GM12878 (cell line): ENCODE data around the gene PFKFB3. TPM values are rescaled to one million over a fixed set of nuclear protein-coding genes. Genes with fewer than 3 reads are reported as not detected.
A peak's percentile ranks its signal among the peaks of the same experiment; 100 is the strongest.

ENCODE experiments used
- ATAC-seq: fragments of 200-7000 bp; cut with Tn5 transposase; 3 replicates; pipeline ENCODE4 v1.9.1; 2020; ENCODE audit warnings: mild to moderate bottlenecking, moderate library complexity
- BruUV-seq: library from RNA; stranded (reverse); fragments of 400-500 nt; replicated peaks from 2 replicates; lab custom pipeline; 2021; lab: Mats Ljungman, UMichigan
- CTCF ChIA-PET: fragments of 300-600 bp; sonication (Branson Sonifier 250); formaldehyde crosslinking; extraction: SDS; loops from one replicate; lab custom pipeline; 2021; ENCODE audit warnings: inconsistent platforms; lab: Yijun Ruan, JAX
- POLR2A ChIA-PET: fragments of 350-600 bp; formaldehyde crosslinking; extraction: SDS; loops from one replicate; lab custom pipeline; 2021; ENCODE audit warnings: inconsistent platforms; lab: Charles Lee
- RAD21 ChIA-PET: fragments of 300-600 bp; sonication (Branson Sonifier 250); formaldehyde crosslinking; loops from one replicate; lab custom pipeline; 2023; ENCODE audit warnings: antibody characterized with exemption; ENCODE audit not compliant: unreplicated experiment; lab: Charles Lee
- SMC1A ChIA-PET: fragments of 300-600 bp; sonication (Branson Sonifier 250); formaldehyde crosslinking; loops from one replicate; lab custom pipeline; 2023; ENCODE audit not compliant: unreplicated experiment, uncharacterized antibody; lab: Charles Lee
- DNase-seq: peaks from one replicate; pipeline ENCODE4 v3.0.0-alpha.2; 2011; ENCODE audit warnings: low read depth, low spot score
- FAIRE-seq: peaks from 3 replicates; lab custom pipeline; 2011; peaks lifted over from hg19 to GRCh38; lab: Jason Lieb, UNC
- H2AFZ ChIP-seq: 2 replicates; pipeline ENCODE4 v1.6.0; 2011; ENCODE audit warnings: low read depth, low read length, control low read depth; ENCODE audit not compliant: control insufficient read depth
- H3K27ac ChIP-seq: 2 replicates; pipeline ENCODE4 v1.5.1; 2011; ENCODE audit warnings: control low read depth; ENCODE audit not compliant: control insufficient read depth, insufficient read depth
- H3K27me3 ChIP-seq, 2 experiments: replicated peaks in 1 of 2; 2 replicates each; pipeline versions ENCODE4 v1.6.0 to v1.6.1; 2011; ENCODE audit warnings: low read length in 1 of 2; ENCODE audit not compliant: control insufficient read depth in 2 of 2, insufficient read depth in 2 of 2
- H3K36me3 ChIP-seq, 2 experiments: 2 replicates each; pipeline ENCODE4 v1.5.1; 2011; ENCODE audit warnings: low read length in 1 of 2; ENCODE audit not compliant: control insufficient read depth in 2 of 2, insufficient read depth in 2 of 2
- H3K4me1 ChIP-seq: 2 replicates; pipeline ENCODE4 v1.6.1; 2011; ENCODE audit warnings: mild to moderate bottlenecking, low read length, moderate library complexity, mixed read lengths; ENCODE audit not compliant: control insufficient read depth, insufficient read depth
- H3K4me2 ChIP-seq: 2 replicates; pipeline ENCODE4 v1.6.0; 2011; ENCODE audit warnings: control low read depth; ENCODE audit not compliant: control insufficient read depth, insufficient read depth
- H3K4me3 ChIP-seq: fragments of 200-600 bp; sonication (generic); 2 replicates; pipeline ENCODE4 v1.5.1; 2016
- H3K79me2 ChIP-seq: 2 replicates; pipeline ENCODE4 v1.6.0; 2011; ENCODE audit warnings: low read length; ENCODE audit not compliant: control insufficient read depth, insufficient read depth
- H3K9ac ChIP-seq: 2 replicates; pipeline ENCODE4 v1.8.0; 2011; ENCODE audit warnings: low read length, control low read depth, mixed read lengths; ENCODE audit not compliant: control insufficient read depth, insufficient read depth
- H3K9me3 ChIP-seq: replicated peaks from 3 replicates; pipeline ENCODE4 v1.5.1; 2011; ENCODE audit warnings: mild to moderate bottlenecking, low read length; ENCODE audit not compliant: control insufficient read depth, insufficient read depth
- H4K20me1 ChIP-seq: 2 replicates; pipeline ENCODE4 v1.6.0; 2011; ENCODE audit not compliant: control insufficient read depth, insufficient read depth
- BHLHE40 ChIP-seq, 2 experiments: fragments of 450-650 bp in 1 of 2; IDR thresholded peaks; 2 replicates each; pipeline ENCODE4 v1.6.1; 2011 to 2017; ENCODE audit warnings: low read depth in 2 of 2, borderline replicate concordance in 1 of 2, improper control_type of control experiment in 1 of 2, low read length in 1 of 2, mild to moderate bottlenecking in 1 of 2
- CHD1 ChIP-seq: IDR thresholded peaks from 2 replicates; pipeline ENCODE4 v1.6.1; 2012; ENCODE audit warnings: low read depth, low read length, improper control_type of control experiment
- E4F1 ChIP-seq: fragments of 450-650 bp; IDR thresholded peaks from 2 replicates; pipeline ENCODE4 v1.6.1; 2018; ENCODE audit warnings: borderline replicate concordance, mild to moderate bottlenecking; ENCODE audit not compliant: partially characterized antibody
- HDAC6 ChIP-seq: fragments of 200-600 bp; sonication (generic); IDR thresholded peaks from one replicate; pipeline ENCODE4 v1.8.0; 2017; ENCODE audit warnings: antibody characterized with exemption; ENCODE audit not compliant: unreplicated experiment
- IKZF1 ChIP-seq: fragments of 450-650 bp; conservative IDR thresholded peaks from 2 replicates; pipeline ENCODE4 v1.6.1; 2017; ENCODE audit warnings: antibody characterized with exemption, mild to moderate bottlenecking
- IKZF2 ChIP-seq, 2 experiments: fragments of 450-650 bp; IDR thresholded peaks; 2 replicates each; pipeline ENCODE4 v1.6.1; 2017; ENCODE audit warnings: mild to moderate bottlenecking in 2 of 2, moderate library complexity in 2 of 2
- IRF5 ChIP-seq: fragments of 450-650 bp; IDR thresholded peaks from 2 replicates; pipeline ENCODE4 v1.6.1; 2017; ENCODE audit warnings: borderline replicate concordance
- JUND ChIP-seq: IDR thresholded peaks from 2 replicates; pipeline ENCODE4 v1.6.1; 2012; ENCODE audit warnings: low read depth, mild to moderate bottlenecking, low read length, improper control_type of control experiment, moderate library complexity
- KAT2A ChIP-seq: conservative IDR thresholded peaks from 2 replicates; pipeline ENCODE4 v1.6.1; 2011; ENCODE audit warnings: low read depth, low read length; ENCODE audit not compliant: control insufficient read depth
- KLF5 ChIP-seq: fragments of 450-650 bp; IDR thresholded peaks from 2 replicates; pipeline ENCODE4 v1.6.1; 2014; ENCODE audit warnings: mild to moderate bottlenecking; ENCODE audit not compliant: partially characterized antibody
- NR2C2 ChIP-seq: IDR thresholded peaks from 2 replicates; pipeline ENCODE4 v1.6.1; 2011; ENCODE audit warnings: borderline replicate concordance, low read depth; ENCODE audit not compliant: control insufficient read depth, insufficient read length
- NR2F1 ChIP-seq: fragments of 450-650 bp; conservative IDR thresholded peaks from 2 replicates; pipeline ENCODE4 v1.6.1; 2017; ENCODE audit warnings: mild to moderate bottlenecking
- RAD21 ChIP-seq: IDR thresholded peaks from 2 replicates; pipeline ENCODE4 v1.6.1; 2011; ENCODE audit warnings: mild to moderate bottlenecking, low read depth, low read length, moderate library complexity; ENCODE audit not compliant: insufficient read depth
- RAD51 ChIP-seq: fragments of 450-650 bp; IDR thresholded peaks from 2 replicates; pipeline ENCODE4 v1.6.1; 2016; ENCODE audit warnings: moderate library complexity, mild to moderate bottlenecking, inconsistent platforms
- SMAD1 ChIP-seq: fragments of 450-650 bp; IDR thresholded peaks from 2 replicates; pipeline ENCODE4 v1.6.1; 2018; ENCODE audit warnings: mild to moderate bottlenecking, low read depth; ENCODE audit not compliant: partially characterized antibody
- SMARCA5 ChIP-seq: fragments of 450-650 bp; IDR thresholded peaks from 2 replicates; pipeline ENCODE4 v1.6.1; 2017; ENCODE audit warnings: mild to moderate bottlenecking
- SPI1 ChIP-seq: IDR thresholded peaks from 2 replicates; pipeline ENCODE4 v1.6.1; 2011; ENCODE audit warnings: low read depth, mild to moderate bottlenecking, low read length, moderate library complexity, borderline replicate concordance; ENCODE audit not compliant: insufficient read depth
- TCF12 ChIP-seq: IDR thresholded peaks from 2 replicates; pipeline ENCODE4 v1.6.1; 2011; ENCODE audit warnings: low read depth, mild to moderate bottlenecking, low read length
- YBX1 ChIP-seq: fragments of 450-650 bp; IDR thresholded peaks from 2 replicates; pipeline ENCODE4 v1.6.1; 2016; ENCODE audit warnings: antibody characterized with exemption
- WGBS: methylation state at CpG from one replicate; pipeline ENCODE4 v1.1.6; 2016; ENCODE audit warnings: low lambda C conversion rate; ENCODE audit not compliant: insufficient replicate concordance, insufficient coverage; ENCODE audit errors: missing lambda C conversion rate; 5-methylcytosine and 5-hydroxymethylcytosine counted together
- in situ Hi-C: fragments of 300-500 bp; cut with MboI; formaldehyde crosslinking; loops from 9 replicates; pipeline ENCODE4 v1.14.3; 2018; ENCODE audit warnings: mixed read lengths
- intact Hi-C: fragments of 100-400 bp; cut with micrococcal nuclease; formaldehyde crosslinking; loops from one replicate; pipeline ENCODE4 v1.14.2; 2022; ENCODE audit not compliant: unreplicated experiment
- polyA plus RNA-seq, 11 experiments: library from polyadenylated mRNA; depleted of rRNA in 4 of 11; unstranded in 6 of 11; stranded (reverse) in 5 of 11; fragments of >200 nt; fragmentation: Nextera tagmentation in 4 of 11; fragmentation: Illumina TruSeq in 1 of 11; extraction: Ambion mirVana in 4 of 11; extraction: Trizol in 1 of 11; gene quantifications; 1 replicate in 1 of 11; 2 replicates in 10 of 11; pipeline versions ENCODE4 v1.2.1 to v1.2.3, GENCODE V29; 2011 to 2016; ENCODE audit warnings: inconsistent platforms in 2 of 11, missing spikeins in 2 of 11, low read depth in 1 of 11
- total RNA-seq, 4 experiments: library from RNA; depleted of rRNA in 3 of 4; stranded (reverse); fragments of >200 nt in 3 of 4; fragmentation: Illumina TruSeq in 1 of 4; extraction: Trizol in 1 of 4; gene quantifications; 2 replicates each; pipeline versions ENCODE4 v1.2.1 to v1.2.3, GENCODE V29; 2013 to 2021

PFKFB3 gene
- total and polyA plus RNA-seq, 10 of the 15 experiments (the other 5 are each of a cell fraction or from before 2014, with no cell fraction given), result 1.6 to 46.7 (median 13.7) TPM

- Histone ChIP-seq H3K9me3 (peaks cover 5% of the 10 kb centered on the region; the same call in 2 of the 3 replicates), H3K4me2 (peak overlapping the region; percentile 73), H3K4me3 (peak overlapping the region; percentile 10; the same call in 1 of the 2 replicates), H2AFZ (peak overlapping the region; percentile 94), H3K9ac (peak overlapping the region; percentile 32; the same call in 1 of the 2 replicates), H3K36me3 (no peaks in the 10 kb centered on the region), H3K27me3 (peaks cover 0 to 1% of the 10 kb centered on the region in 2 experiments; a peak in 1 of 4 replicates), H4K20me1 (no peaks in the 10 kb centered on the region), H3K27ac (peak overlapping the region; percentile 51), H3K4me1 (peaks cover 28% of the 10 kb centered on the region), H3K79me2 (no peaks in the 10 kb centered on the region)
- POLR2A ChIA-PET, result interaction anchor here (0.5 to 2.1 kb wide), 12 partner anchors 11 to 299 kb away, joined by 3 to 15 read pairs (median 4); no protein-coding TSS in a partner anchor
- DNase-seq (peak; percentile 49), FAIRE-seq (peak; percentile 59), ATAC-seq (peak; percentile 77)
- 16% methylated on average over 29 of the region's 29 CpGs for WGBS
- SMC1A ChIA-PET, result interaction anchor here (0.8 to 3.2 kb wide), 16 partner anchors 9 to 126 kb away, joined by 3 to 42 read pairs (median 4); partner anchors contain the start of gene PFKFB3
- CTCF ChIA-PET, result interaction anchor here (0.6 to 2.2 kb wide), 13 partner anchors 11 to 189 kb away, joined by 3 to 10 read pairs (median 4); partner anchors contain the start of gene PFKFB3
- no TSS peak for BruUV-seq
- intact Hi-C loops (loop anchor here (1.0 to 10.0 kb wide), 3 partner anchors 20 to 1199 kb away; no protein-coding TSS in a partner anchor), in situ Hi-C loops (no loop called here)
- RAD21 ChIA-PET, result interaction anchor here (0.6 to 2.8 kb wide), 18 partner anchors 8 to 309 kb away, joined by 3 to 32 read pairs (median 5); partner anchors contain the start of gene PFKFB3
- peak; percentile 48; the same call in 1 of the 2 replicates for TF ChIP-seq SMARCA5
- no peak for TF ChIP-seq CHD1
- no peak; the same call in 1 of the 2 replicates for TF ChIP-seq TCF12
- TF ChIP-seq JUND, result 0 out of 2 replicates have a peak, but pooled peaks have one; percentile 32
- peak; percentile 61; the same call in 1 of the 2 replicates for TF ChIP-seq SPI1
- peak; percentile 78 to 93 for TF ChIP-seq BHLHE40 (IDR thresholded peaks at IDR 0.05; ENCODE audit: borderline replicate concordance in 1 of 2, low read depth in 2 of 2, low read length in 1 of 2)
- no peak for TF ChIP-seq IRF5
- TF ChIP-seq IKZF2 (IDR thresholded peaks at IDR 0.05), result peak; percentile 89 to 91
- peak; percentile 89 for TF ChIP-seq NR2F1
- no peak for TF ChIP-seq RAD51
- TF ChIP-seq YBX1, result no peak
- no peak for TF ChIP-seq KAT2A
- TF ChIP-seq E4F1, result peak; percentile 40
- no peak for TF ChIP-seq SMAD1
- TF ChIP-seq RAD21, result peak; percentile 10; the same call in 1 of the 2 replicates
- TF ChIP-seq HDAC6, result no peak
- no peak for TF ChIP-seq KLF5
- peak; percentile 96 for TF ChIP-seq IKZF1
- no peak for TF ChIP-seq NR2C2
These were observed 72.6 kb downstream of the PFKFB3 start for GRCh38 chr10:6275022-6275997.
